SK-N-SH (cell line): Measurements from ENCODE around the gene CACNA1G. TPM values are rescaled to one million over a fixed set of nuclear protein-coding genes. Genes with fewer than 3 reads are reported as not detected.

Source experiments
- CTCF ChIA-PET: fragments of 300-600, 350-600 bp; formaldehyde crosslinking; extraction: SDS; loops from one replicate; lab custom pipeline; 2021; lab: Yijun Ruan, JAX
- POLR2A ChIA-PET: fragments of 350-600 bp; sonication (Branson Sonifier 250); formaldehyde crosslinking; extraction: SDS; loops from one replicate; lab custom pipeline; 2020; ENCODE audit warnings: antibody characterized with exemption, inconsistent platforms; lab: Yijun Ruan, JAX
- DNase-seq: peaks from one replicate; pipeline ENCODE4 v3.0.0; 2012
- H2AFZ ChIP-seq: fragments of 200-600 bp; sonication (generic); 2 replicates; pipeline ENCODE4 v1.8.1; 2016; ENCODE audit warnings: antibody characterized with exemption, mild to moderate bottlenecking, low read depth
- H3F3A ChIP-seq: fragments of 200-600 bp; sonication (generic); replicated peaks from 2 replicates; pipeline ENCODE3; 2016; ENCODE audit warnings: antibody characterized with exemption, mild to moderate bottlenecking; ENCODE audit not compliant: insufficient read depth
- H3K27ac ChIP-seq, 2 experiments: fragments of 200-500 bp in 1 of 2; fragments of 200-600 bp in 1 of 2; sonication (Bioruptor generic) in 1 of 2; sonication (generic), shearing (Covaris generic) in 1 of 2; 2 replicates each; pipeline versions ENCODE4 v1.5.1 to v1.6.1; 2014 to 2016; ENCODE audit warnings: low read depth in 2 of 2, inconsistent platforms in 1 of 2, low read length in 1 of 2, mild to moderate bottlenecking in 1 of 2, mixed read lengths in 1 of 2
- H3K27me3 ChIP-seq: fragments of 200-600 bp; sonication (generic), shearing (Covaris generic); 2 replicates; pipeline ENCODE4 v1.6.1; 2016; ENCODE audit warnings: mixed run types; ENCODE audit not compliant: insufficient read depth
- H3K36me3 ChIP-seq, 2 experiments: fragments of 200-500 bp in 1 of 2; fragments of 200-600 bp in 1 of 2; sonication (Bioruptor generic) in 1 of 2; sonication (generic) in 1 of 2; replicated peaks in 1 of 2; 2 replicates each; pipeline versions ENCODE3 to v1.5.1; 2014 to 2016; ENCODE audit warnings: low read length in 1 of 2, mild to moderate bottlenecking in 1 of 2; ENCODE audit not compliant: insufficient read depth in 2 of 2, control insufficient read depth in 1 of 2
- H3K4me1 ChIP-seq, 2 experiments: fragments of 200-500 bp in 1 of 2; fragments of 200-600 bp in 1 of 2; sonication (Bioruptor generic) in 1 of 2; sonication (generic), shearing (Covaris generic) in 1 of 2; 2 replicates each; pipeline versions ENCODE4 v1.5.1 to v1.6.1; 2014 to 2016; ENCODE audit warnings: low read depth in 1 of 2, low read length in 1 of 2, mixed run types in 1 of 2; ENCODE audit not compliant: insufficient read depth in 2 of 2, control insufficient read depth in 1 of 2
- H3K4me2 ChIP-seq: fragments of 200-600 bp; sonication (generic), shearing (Covaris generic); 2 replicates; pipeline ENCODE4 v1.6.1; 2017; ENCODE audit warnings: mixed run types
- H3K4me3 ChIP-seq, 2 experiments: fragments of 200-500 bp in 1 of 2; fragments of 200-600 bp in 1 of 2; sonication (Bioruptor generic) in 1 of 2; sonication (generic), shearing (Covaris generic) in 1 of 2; 2 replicates each; pipeline versions ENCODE4 v1.5.1 to v1.8.1; 2014 to 2016; ENCODE audit warnings: low read depth in 2 of 2, inconsistent platforms in 1 of 2, low read length in 1 of 2, mild to moderate bottlenecking in 1 of 2, mixed read lengths in 1 of 2, moderate library complexity in 1 of 2
- H3K79me2 ChIP-seq: fragments of 200-600 bp; sonication (generic); 2 replicates; pipeline ENCODE4 v1.8.1; 2017; ENCODE audit warnings: mild to moderate bottlenecking; ENCODE audit not compliant: insufficient read depth
- H3K9ac ChIP-seq: fragments of 200-600 bp; sonication (generic); 2 replicates; pipeline ENCODE4 v1.6.1; 2017; ENCODE audit warnings: mixed run types
- H3K9me2 ChIP-seq: fragments of 200-600 bp; sonication (generic); 2 replicates; pipeline ENCODE4 v1.6.1; 2017; ENCODE audit warnings: mixed run types
- H3K9me3 ChIP-seq: fragments of 200-600 bp; sonication (generic); 2 replicates; pipeline ENCODE4 v1.6.1; 2017; ENCODE audit warnings: mixed run types, mild to moderate bottlenecking, moderate library complexity
- H4K20me1 ChIP-seq: fragments of 200-600 bp; sonication (generic); 2 replicates; pipeline ENCODE4 v1.6.1; 2017; ENCODE audit warnings: mild to moderate bottlenecking, mixed run types; ENCODE audit not compliant: insufficient read depth
- FOSL2 ChIP-seq: IDR thresholded peaks from 2 replicates; pipeline ENCODE4 v1.4.0; 2012; ENCODE audit warnings: low read depth, mild to moderate bottlenecking, moderate library complexity, borderline replicate concordance
- IRF3 ChIP-seq: fragments of 150-350 bp; IDR thresholded peaks from 2 replicates; pipeline ENCODE4 v1.6.1; 2016; ENCODE audit warnings: mild to moderate bottlenecking, low read depth, low read length
- MEF2A ChIP-seq: IDR thresholded peaks from 2 replicates; pipeline ENCODE4 v1.4.0; 2012; ENCODE audit warnings: low read depth, borderline replicate concordance
- NFIC ChIP-seq: IDR thresholded peaks from 2 replicates; pipeline ENCODE4 v1.4.0; 2012; ENCODE audit warnings: borderline replicate concordance
- POLR2AphosphoS5 ChIP-seq: IDR thresholded peaks from 2 replicates; pipeline ENCODE4 v1.6.1; 2012; ENCODE audit warnings: low read depth, low read length
- RCOR1 ChIP-seq: fragments of 150-350 bp; IDR thresholded peaks from 2 replicates; pipeline ENCODE4 v1.6.1; 2017; ENCODE audit warnings: antibody characterized with exemption, low read length
- WGBS: methylation state at CpG from one replicate; pipeline ENCODE4 v1.1.6; 2017; ENCODE audit warnings: low lambda C conversion rate; 5-methylcytosine and 5-hydroxymethylcytosine counted together
- polyA plus RNA-seq, 3 experiments: library from polyadenylated mRNA; depleted of rRNA; stranded (reverse); fragments of >200 nt; gene quantifications; 2 replicates each; pipeline ENCODE4 v1.2.3, GENCODE V29; 2012
- TF ChIP-seq, protein P1 (sequence below): IDR thresholded peaks from 2 replicates; pipeline ENCODE4; 2012
- TF ChIP-seq, protein P2 (sequence below): IDR thresholded peaks from 2 replicates; pipeline ENCODE4 v1.4.0; 2012; ENCODE audit warnings: low read depth, borderline replicate concordance

CACNA1G gene
- polyA plus RNA-seq, 1 of the 3 experiments (the other 2 are of a cell fraction): 0.21 TPM

- no peak overlapping the region for H2AFZ ChIP-seq
- CTCF ChIA-PET: interaction anchor here (1.1 to 21.7 kb wide), 6 partner anchors 12 to 87 kb away, joined by 3 to 1212 read pairs (median 204); partner anchors contain the start of gene SPATA20
- TF ChIP-seq MEF2A (no peak), IRF3 (no peak)
- TF ChIP-seq, all 33 proteins: peak for 0
- POLR2A ChIA-PET: no interaction called here
- Histone ChIP-seq H3K36me3 (no peaks in the 10 kb centered on the region), H3K9me2 (no peaks in the 10 kb centered on the region), H3K4me2 (peak overlapping the region; percentile 94; the same call in 1 of the 2 replicates), H3K4me3 (no peak overlapping the region), H3K27ac (no peak overlapping the region), H3K4me1 (peaks cover 31 to 43% of the 10 kb centered on the region in 2 experiments; a peak in 3 of 4 replicates), H4K20me1 (no peaks in the 10 kb centered on the region), H3K9ac (no peak overlapping the region), H3K79me2 (peaks cover 36% of the 10 kb centered on the region), H3K9me3 (no peaks in the 10 kb centered on the region), H3K27me3 (no peaks in the 10 kb centered on the region), H3F3A (peaks cover 31% of the 10 kb centered on the region)
- 95% methylated on average over 9 of the region's 9 CpGs for WGBS
- no peak for DNase-seq
Observed at GRCh38 chr17:50633683-50634082, 73.2 kb downstream of the CACNA1G start.

GRCh38 chr17:50634224-50634914 lies 73.9 kb downstream of the CACNA1G start, which contains the start of gene ABCC3:
TSS of gene ABCC3 (plus strand) at chr17:50634881. CDS start at chr17:50634937, 56 bp downstream.
- WGBS: 32% methylated on average over 28 of the region's 48 CpGs
- Histone ChIP-seq H3K9me2 (no peaks in the 10 kb centered on the region), H4K20me1 (no peaks in the 10 kb centered on the region; the same call in 1 of the 2 replicates), H3K27me3 (no peaks in the 10 kb centered on the region), H3K4me2 (peak within 1 kb of the TSS; percentile 94), H3K4me1 (peaks cover 38 to 44% of the 10 kb centered on the region in 2 experiments; a peak in 3 of 4 replicates), H3K9ac (peak within 1 kb of the TSS; percentile 79), H3K4me3 (peak within 1 kb of the TSS; percentile 72 to 73), H2AFZ (peak within 1 kb of the TSS; percentile 78; the same call in 1 of the 2 replicates), H3K36me3 (no peaks in the 10 kb centered on the region), H3K79me2 (peaks cover 36% of the 10 kb centered on the region), H3K27ac (no peak within 1 kb of the TSS; a peak in 1 of 4 replicates), H3K9me3 (no peaks in the 10 kb centered on the region), H3F3A (peaks cover 38% of the 10 kb centered on the region)
- DNase-seq: peak; percentile 90
- POLR2A ChIA-PET: no interaction called here
- TF ChIP-seq, protein P1, sequence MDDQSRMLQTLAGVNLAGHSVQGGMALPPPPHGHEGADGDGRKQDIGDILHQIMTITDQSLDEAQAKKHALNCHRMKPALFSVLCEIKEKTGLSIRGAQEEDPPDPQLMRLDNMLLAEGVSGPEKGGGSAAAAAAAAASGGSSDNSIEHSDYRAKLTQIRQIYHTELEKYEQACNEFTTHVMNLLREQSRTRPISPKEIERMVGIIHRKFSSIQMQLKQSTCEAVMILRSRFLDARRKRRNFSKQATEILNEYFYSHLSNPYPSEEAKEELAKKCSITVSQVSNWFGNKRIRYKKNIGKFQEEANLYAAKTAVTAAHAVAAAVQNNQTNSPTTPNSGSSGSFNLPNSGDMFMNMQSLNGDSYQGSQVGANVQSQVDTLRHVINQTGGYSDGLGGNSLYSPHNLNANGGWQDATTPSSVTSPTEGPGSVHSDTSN: 0 out of 2 replicates have a peak, but pooled peaks have one; percentile 8
- TF ChIP-seq POLR2AphosphoS5 (peak; percentile 38), RCOR1 (0 out of 2 replicates have a peak, but pooled peaks have one; percentile 3), NFIC (peak; percentile 82), FOSL2 (peak; percentile 77; the same call in 1 of the 2 replicates)
- TF ChIP-seq, protein P2, sequence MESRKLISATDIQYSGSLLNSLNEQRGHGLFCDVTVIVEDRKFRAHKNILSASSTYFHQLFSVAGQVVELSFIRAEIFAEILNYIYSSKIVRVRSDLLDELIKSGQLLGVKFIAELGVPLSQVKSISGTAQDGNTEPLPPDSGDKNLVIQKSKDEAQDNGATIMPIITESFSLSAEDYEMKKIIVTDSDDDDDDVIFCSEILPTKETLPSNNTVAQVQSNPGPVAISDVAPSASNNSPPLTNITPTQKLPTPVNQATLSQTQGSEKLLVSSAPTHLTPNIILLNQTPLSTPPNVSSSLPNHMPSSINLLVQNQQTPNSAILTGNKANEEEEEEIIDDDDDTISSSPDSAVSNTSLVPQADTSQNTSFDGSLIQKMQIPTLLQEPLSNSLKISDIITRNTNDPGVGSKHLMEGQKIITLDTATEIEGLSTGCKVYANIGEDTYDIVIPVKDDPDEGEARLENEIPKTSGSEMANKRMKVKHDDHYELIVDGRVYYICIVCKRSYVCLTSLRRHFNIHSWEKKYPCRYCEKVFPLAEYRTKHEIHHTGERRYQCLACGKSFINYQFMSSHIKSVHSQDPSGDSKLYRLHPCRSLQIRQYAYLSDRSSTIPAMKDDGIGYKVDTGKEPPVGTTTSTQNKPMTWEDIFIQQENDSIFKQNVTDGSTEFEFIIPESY: no peak
- CTCF ChIA-PET: interaction anchor here (0.8 to 21.7 kb wide), 9 partner anchors 8 to 85 kb away, joined by 3 to 799 read pairs (median 6); partner anchors contain the start of gene SPATA20
